HCT116 (cell line): Measurements from ENCODE around the gene DNAJC1. TPM values are rescaled to one million over a fixed set of nuclear protein-coding genes. Genes with fewer than 3 reads are reported as not detected.

Experiments used
- ATAC-seq: fragments of 200-7000 bp; cut with Tn5 transposase; 2 replicates; pipeline ENCODE4 v1.9.1; 2020; ENCODE audit warnings: mild to moderate bottlenecking, moderate library complexity
- BruUV-seq: library from RNA; stranded (reverse); fragments of 400-500 nt; replicated peaks from 2 replicates; lab custom pipeline; 2021; lab: Mats Ljungman, UMichigan
- CTCF ChIA-PET: fragments of 300-600 bp; sonication (Branson Sonifier 250); formaldehyde crosslinking; loops from one replicate; lab custom pipeline; 2021; ENCODE audit warnings: antibody characterized with exemption; lab: Charles Lee
- POLR2A ChIA-PET: fragments of 300-600, 350-600 bp; sonication (Branson Sonifier 250); formaldehyde crosslinking; loops from one replicate; lab custom pipeline; 2021; ENCODE audit warnings: antibody characterized with exemption; lab: Charles Lee
- RAD21 ChIA-PET, 2 experiments: fragments of 300-600 bp; sonication (Branson Sonifier 250); formaldehyde crosslinking; loops; one replicate each; lab custom pipeline; 2023; ENCODE audit warnings: low total read pairs in 2 of 2; ENCODE audit not compliant: uncharacterized antibody in 2 of 2, unreplicated experiment in 2 of 2, low non-redundant PET in 1 of 2; lab: Charles Lee
- DNase-seq: peaks from one replicate; pipeline ENCODE4 v3.0.0-alpha.2; 2010; ENCODE audit warnings: low read depth, low spot score
- H2AFZ ChIP-seq: fragments of 200-600 bp; shearing (Covaris generic), sonication (generic); 2 replicates; pipeline ENCODE4 v1.6.1; 2017; ENCODE audit warnings: low read depth, mixed run types, mixed read lengths, antibody characterized with exemption, low read length; ENCODE audit not compliant: poor library complexity, severe bottlenecking
- H3K27ac ChIP-seq: 2 replicates; pipeline ENCODE4 v1.5.1; 2012; ENCODE audit warnings: low read depth, low read length
- H3K27me3 ChIP-seq: fragments of 200-600 bp; sonication (generic); 2 replicates; pipeline ENCODE4 v1.6.1; 2016; ENCODE audit warnings: mixed run types, low read length, mixed read lengths; ENCODE audit not compliant: insufficient read depth
- H3K36me3 ChIP-seq, 2 experiments: fragments of 200-500 bp in 1 of 2; fragments of 200-600 bp in 1 of 2; sonication (Bioruptor generic) in 1 of 2; sonication (generic) in 1 of 2; 2 replicates each; pipeline versions ENCODE4 v1.5.1 to v1.6.1; 2014 to 2016; ENCODE audit warnings: low read length in 2 of 2, inconsistent platforms in 1 of 2, mixed read lengths in 1 of 2, mixed run types in 1 of 2; ENCODE audit not compliant: insufficient read depth in 2 of 2, control insufficient read depth in 1 of 2
- H3K4me1 ChIP-seq, 2 experiments: fragments of 200-600 bp in 1 of 2; sonication (generic) in 1 of 2; 2 replicates each; pipeline versions ENCODE4 v1.5.1 to v1.6.1; 2012 to 2017; ENCODE audit warnings: low read length in 2 of 2, inconsistent platforms in 1 of 2, mild to moderate bottlenecking in 1 of 2, mixed read lengths in 1 of 2, mixed run types in 1 of 2, moderate library complexity in 1 of 2; ENCODE audit not compliant: insufficient read depth in 2 of 2, control insufficient read depth in 1 of 2
- H3K4me2 ChIP-seq: fragments of 200-600 bp; sonication (generic); 2 replicates; pipeline ENCODE4 v1.6.1; 2017; ENCODE audit warnings: mixed run types, low read length, mixed read lengths
- H3K4me3 ChIP-seq, 2 experiments: fragments of 200-600 bp in 1 of 2; sonication (generic) in 1 of 2; replicated peaks in 1 of 2; 2 replicates each; pipeline ENCODE4 v1.5.1; 2011 to 2016; ENCODE audit warnings: low read length in 2 of 2, control low read depth in 1 of 2, low read depth in 1 of 2, mild to moderate bottlenecking in 1 of 2, mixed read lengths in 1 of 2, mixed run types in 1 of 2
- H3K79me2 ChIP-seq: fragments of 200-600 bp; sonication (generic); 2 replicates; pipeline ENCODE4 v1.6.1; 2017; ENCODE audit warnings: mild to moderate bottlenecking, mixed run types, low read length, moderate library complexity, mixed read lengths; ENCODE audit not compliant: insufficient read depth
- H3K9ac ChIP-seq: fragments of 200-600 bp; sonication (generic); 2 replicates; pipeline ENCODE4 v1.6.1; 2016; ENCODE audit warnings: low read length, mixed read lengths
- H3K9me2 ChIP-seq: fragments of 200-600 bp; sonication (generic), shearing (Covaris generic); 2 replicates; pipeline ENCODE4 v1.6.1; 2017; ENCODE audit warnings: mixed run types, mild to moderate bottlenecking, moderate library complexity; ENCODE audit not compliant: insufficient read depth
- H3K9me3 ChIP-seq, 2 experiments: fragments of 200-500 bp in 1 of 2; fragments of 200-600 bp in 1 of 2; sonication (Bioruptor generic) in 1 of 2; sonication (generic) in 1 of 2; 2 replicates each; pipeline ENCODE4 v1.6.1; 2014 to 2017; ENCODE audit warnings: low read length in 2 of 2, mixed read lengths in 2 of 2, inconsistent platforms in 1 of 2, low read depth in 1 of 2, mild to moderate bottlenecking in 1 of 2, mixed run types in 1 of 2, moderate library complexity in 1 of 2; ENCODE audit not compliant: control insufficient read depth in 1 of 2, insufficient read depth in 1 of 2
- H4K20me1 ChIP-seq: fragments of 200-600 bp; sonication (generic), shearing (Covaris generic); 2 replicates; pipeline ENCODE4 v1.6.1; 2017; ENCODE audit warnings: mixed run types, mild to moderate bottlenecking, moderate library complexity; ENCODE audit not compliant: insufficient read depth
- CEBPB ChIP-seq: IDR thresholded peaks from 2 replicates; pipeline ENCODE4 v1.6.1; 2012; ENCODE audit warnings: low read depth
- EGR1 ChIP-seq: IDR thresholded peaks from 2 replicates; pipeline ENCODE4 v1.6.1; 2012; ENCODE audit warnings: low read depth
- ELF1 ChIP-seq: IDR thresholded peaks from 2 replicates; pipeline ENCODE4 v1.6.1; 2012; ENCODE audit warnings: low read depth, borderline replicate concordance
- EZH2 ChIP-seq: fragments of 200-600 bp; sonication (generic); IDR thresholded peaks from 2 replicates; pipeline ENCODE4 v1.6.1; 2017; ENCODE audit warnings: antibody characterized with exemption, mixed run types
- EZH2phosphoT487 ChIP-seq: fragments of 200-600 bp; IDR thresholded peaks from 2 replicates; pipeline ENCODE4 v1.6.1; 2018; ENCODE audit warnings: antibody characterized with exemption, borderline replicate concordance
- FOSL1 ChIP-seq: IDR thresholded peaks from 2 replicates; pipeline ENCODE4 v1.6.1; 2012; ENCODE audit warnings: low read depth
- POLR2A ChIP-seq: IDR thresholded peaks from 2 replicates; pipeline ENCODE4 v1.7.0; 2011; ENCODE audit warnings: borderline replicate concordance; ENCODE audit not compliant: insufficient read depth, insufficient read length; ENCODE audit errors: extremely low read depth
- RAD21 ChIP-seq: IDR thresholded peaks from 2 replicates; pipeline ENCODE4 v1.6.1; 2012; ENCODE audit warnings: low read depth, mild to moderate bottlenecking
- SIN3A ChIP-seq: IDR thresholded peaks from 2 replicates; pipeline ENCODE4 v1.6.1; 2012; ENCODE audit warnings: low read depth
- SP1 ChIP-seq: IDR thresholded peaks from 2 replicates; pipeline ENCODE4 v1.6.1; 2012; ENCODE audit warnings: low read depth
- SRF ChIP-seq: IDR thresholded peaks from 2 replicates; pipeline ENCODE4 v1.6.1; 2012; ENCODE audit warnings: low read depth
- ZFX ChIP-seq: fragments of 450-650 bp; IDR thresholded peaks from 2 replicates; pipeline ENCODE4 v1.6.1; 2017
- ZNF274 ChIP-seq: fragments of 200-500 bp; sonication (Bioruptor generic); IDR thresholded peaks from 2 replicates; pipeline ENCODE4 v1.6.1; 2014; ENCODE audit warnings: mild to moderate bottlenecking, low read depth, low read length, inconsistent platforms
- intact Hi-C: fragments of 100-400 bp; cut with micrococcal nuclease; formaldehyde crosslinking; loops from 2 replicates; pipeline ENCODE4 v1.10.0; 2022
- total RNA-seq: library from RNA; stranded (reverse); gene quantifications from one replicate; pipeline ENCODE4 v1.2.1, GENCODE V29; 2021; ENCODE audit not compliant: unreplicated experiment
- TF ChIP-seq, protein P1 (sequence below): IDR thresholded peaks from 2 replicates; pipeline ENCODE4 v1.6.1; 2011; ENCODE audit warnings: mild to moderate bottlenecking, low read length, moderate library complexity; ENCODE audit not compliant: insufficient replicate concordance; ENCODE audit errors: extremely low read depth
- TF ChIP-seq, protein P2 (sequence below): IDR thresholded peaks from 2 replicates; pipeline ENCODE4 v1.6.1; 2012
- TF ChIP-seq, protein P3 (sequence below): IDR thresholded peaks from 2 replicates; pipeline ENCODE4 v1.6.1; 2012; ENCODE audit warnings: low read depth

The DNAJC1 gene
- total RNA-seq, 1 experiment from 2014 or later: 17.9 TPM

DNA sequence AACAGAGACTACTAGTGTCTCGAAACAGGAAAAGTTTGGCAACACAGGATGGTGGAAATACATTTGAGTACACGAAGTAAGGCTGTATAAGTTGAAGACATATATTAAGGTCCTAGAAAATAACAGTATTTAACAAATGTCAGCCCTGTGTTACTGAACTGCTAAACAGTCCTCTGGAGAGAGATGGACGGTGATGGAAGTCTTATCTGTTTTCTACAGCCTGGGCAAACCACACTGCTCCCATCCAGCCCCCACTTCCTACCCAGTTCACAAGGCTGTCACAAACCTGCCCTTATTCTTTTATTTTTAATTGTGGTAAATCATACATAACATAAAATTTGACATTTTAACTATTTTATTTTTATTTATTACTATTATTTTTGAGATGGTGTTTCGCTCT is 179.1 kb downstream of the DNAJC1 start:
- Histone ChIP-seq H3K9ac (no peak overlapping the region), H3K4me3 (no peak overlapping the region), H3K27me3 (no peaks in the 10 kb centered on the region), H3K79me2 (no peaks in the 10 kb centered on the region), H3K9me2 (no peaks in the 10 kb centered on the region), H3K27ac (no peak overlapping the region), H3K4me1 (no peaks in the 10 kb centered on the region), H3K4me2 (no peak overlapping the region), H3K36me3 (no peaks in the 10 kb centered on the region), H2AFZ (no peak overlapping the region), H3K9me3 (peaks cover 0 to 15% of the 10 kb centered on the region in 2 experiments; a peak in 1 of 4 replicates), H4K20me1 (no peaks in the 10 kb centered on the region)
- ChIA-PET RAD21 (no interaction called here), POLR2A (no interaction called here), CTCF (no interaction called here)
- TF ChIP-seq EZH2phosphoT487 (no peak), POLR2A (no peak), ZNF274 (no peak), FOSL1 (no peak)
- BruUV-seq: no TSS peak
- no peak for ATAC-seq
- intact Hi-C loops: loop anchor here (5.0 kb wide), 1 partner anchor 33 kb away; no protein-coding TSS in a partner anchor
- no peak for DNase-seq

DNA sequence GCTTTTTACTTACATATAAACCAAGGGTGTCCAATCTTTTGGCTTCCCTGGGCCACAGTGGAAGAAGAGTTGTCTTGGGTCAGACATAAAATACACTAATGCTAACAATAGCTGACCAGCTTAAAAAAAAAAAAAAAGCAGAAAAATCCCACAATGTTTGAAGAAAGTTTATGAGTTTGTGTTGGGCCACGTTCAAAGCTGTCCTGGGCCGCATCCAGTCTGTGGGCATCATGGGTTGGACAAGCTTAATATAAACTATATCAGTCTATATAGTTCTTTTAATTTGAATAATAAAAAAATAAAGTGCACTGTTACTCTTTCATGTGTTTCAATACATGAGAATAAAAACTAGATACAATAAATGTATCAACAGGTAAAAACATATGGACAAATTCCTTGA is 179.9 kb downstream of the DNAJC1 start:
- intact Hi-C loops: loop anchor here (5.0 kb wide), 1 partner anchor 34 kb away; no protein-coding TSS in a partner anchor
- Histone ChIP-seq H3K27me3 (no peaks in the 10 kb centered on the region), H3K9ac (no peak overlapping the region), H3K9me3 (peaks cover 0 to 15% of the 10 kb centered on the region in 2 experiments; a peak in 1 of 4 replicates), H3K4me3 (no peak overlapping the region), H2AFZ (no peak overlapping the region), H3K27ac (no peak overlapping the region), H4K20me1 (no peaks in the 10 kb centered on the region), H3K36me3 (no peaks in the 10 kb centered on the region), H3K79me2 (no peaks in the 10 kb centered on the region), H3K4me1 (no peaks in the 10 kb centered on the region), H3K9me2 (no peaks in the 10 kb centered on the region), H3K4me2 (no peak overlapping the region)
- RAD21 ChIA-PET: interaction anchor here in 1 of 2 experiments (0.5 kb wide), 1 partner anchor 367 kb away, joined by 3 read pairs; no protein-coding TSS in a partner anchor
- DNase-seq: no peak
- CTCF ChIA-PET: no interaction called here
- BruUV-seq: no TSS peak
- no peak for ATAC-seq
- POLR2A ChIA-PET: no interaction called here
- TF ChIP-seq ELF1: no peak
- TF ChIP-seq, protein P1, sequence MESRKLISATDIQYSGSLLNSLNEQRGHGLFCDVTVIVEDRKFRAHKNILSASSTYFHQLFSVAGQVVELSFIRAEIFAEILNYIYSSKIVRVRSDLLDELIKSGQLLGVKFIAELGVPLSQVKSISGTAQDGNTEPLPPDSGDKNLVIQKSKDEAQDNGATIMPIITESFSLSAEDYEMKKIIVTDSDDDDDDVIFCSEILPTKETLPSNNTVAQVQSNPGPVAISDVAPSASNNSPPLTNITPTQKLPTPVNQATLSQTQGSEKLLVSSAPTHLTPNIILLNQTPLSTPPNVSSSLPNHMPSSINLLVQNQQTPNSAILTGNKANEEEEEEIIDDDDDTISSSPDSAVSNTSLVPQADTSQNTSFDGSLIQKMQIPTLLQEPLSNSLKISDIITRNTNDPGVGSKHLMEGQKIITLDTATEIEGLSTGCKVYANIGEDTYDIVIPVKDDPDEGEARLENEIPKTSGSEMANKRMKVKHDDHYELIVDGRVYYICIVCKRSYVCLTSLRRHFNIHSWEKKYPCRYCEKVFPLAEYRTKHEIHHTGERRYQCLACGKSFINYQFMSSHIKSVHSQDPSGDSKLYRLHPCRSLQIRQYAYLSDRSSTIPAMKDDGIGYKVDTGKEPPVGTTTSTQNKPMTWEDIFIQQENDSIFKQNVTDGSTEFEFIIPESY: no peak
- no peak for TF ChIP-seq EGR1
- TF ChIP-seq FOSL1: no peak
- TF ChIP-seq SRF: no peak
- TF ChIP-seq RAD21: no peak
- no peak for TF ChIP-seq SP1
- TF ChIP-seq SIN3A: no peak
- TF ChIP-seq, protein P2, sequence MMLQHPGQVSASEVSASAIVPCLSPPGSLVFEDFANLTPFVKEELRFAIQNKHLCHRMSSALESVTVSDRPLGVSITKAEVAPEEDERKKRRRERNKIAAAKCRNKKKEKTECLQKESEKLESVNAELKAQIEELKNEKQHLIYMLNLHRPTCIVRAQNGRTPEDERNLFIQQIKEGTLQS: no peak
- TF ChIP-seq ZFX: no peak
- TF ChIP-seq EZH2: no peak
- TF ChIP-seq, protein P3, sequence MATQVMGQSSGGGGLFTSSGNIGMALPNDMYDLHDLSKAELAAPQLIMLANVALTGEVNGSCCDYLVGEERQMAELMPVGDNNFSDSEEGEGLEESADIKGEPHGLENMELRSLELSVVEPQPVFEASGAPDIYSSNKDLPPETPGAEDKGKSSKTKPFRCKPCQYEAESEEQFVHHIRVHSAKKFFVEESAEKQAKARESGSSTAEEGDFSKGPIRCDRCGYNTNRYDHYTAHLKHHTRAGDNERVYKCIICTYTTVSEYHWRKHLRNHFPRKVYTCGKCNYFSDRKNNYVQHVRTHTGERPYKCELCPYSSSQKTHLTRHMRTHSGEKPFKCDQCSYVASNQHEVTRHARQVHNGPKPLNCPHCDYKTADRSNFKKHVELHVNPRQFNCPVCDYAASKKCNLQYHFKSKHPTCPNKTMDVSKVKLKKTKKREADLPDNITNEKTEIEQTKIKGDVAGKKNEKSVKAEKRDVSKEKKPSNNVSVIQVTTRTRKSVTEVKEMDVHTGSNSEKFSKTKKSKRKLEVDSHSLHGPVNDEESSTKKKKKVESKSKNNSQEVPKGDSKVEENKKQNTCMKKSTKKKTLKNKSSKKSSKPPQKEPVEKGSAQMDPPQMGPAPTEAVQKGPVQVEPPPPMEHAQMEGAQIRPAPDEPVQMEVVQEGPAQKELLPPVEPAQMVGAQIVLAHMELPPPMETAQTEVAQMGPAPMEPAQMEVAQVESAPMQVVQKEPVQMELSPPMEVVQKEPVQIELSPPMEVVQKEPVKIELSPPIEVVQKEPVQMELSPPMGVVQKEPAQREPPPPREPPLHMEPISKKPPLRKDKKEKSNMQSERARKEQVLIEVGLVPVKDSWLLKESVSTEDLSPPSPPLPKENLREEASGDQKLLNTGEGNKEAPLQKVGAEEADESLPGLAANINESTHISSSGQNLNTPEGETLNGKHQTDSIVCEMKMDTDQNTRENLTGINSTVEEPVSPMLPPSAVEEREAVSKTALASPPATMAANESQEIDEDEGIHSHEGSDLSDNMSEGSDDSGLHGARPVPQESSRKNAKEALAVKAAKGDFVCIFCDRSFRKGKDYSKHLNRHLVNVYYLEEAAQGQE: no peak
- TF ChIP-seq CEBPB: no peak
